NCI-H82 treated with DMSO at 0.1 percent for 48 hours (cell line): ENCODE results near the gene MAPK7.

ENCODE experiments used
- DNase-seq: peaks from one replicate; lab custom pipeline; 2025; ENCODE audit not compliant: unreplicated experiment; lab: John Stamatoyannopoulos, UW

The MAPK7 gene

DNA sequence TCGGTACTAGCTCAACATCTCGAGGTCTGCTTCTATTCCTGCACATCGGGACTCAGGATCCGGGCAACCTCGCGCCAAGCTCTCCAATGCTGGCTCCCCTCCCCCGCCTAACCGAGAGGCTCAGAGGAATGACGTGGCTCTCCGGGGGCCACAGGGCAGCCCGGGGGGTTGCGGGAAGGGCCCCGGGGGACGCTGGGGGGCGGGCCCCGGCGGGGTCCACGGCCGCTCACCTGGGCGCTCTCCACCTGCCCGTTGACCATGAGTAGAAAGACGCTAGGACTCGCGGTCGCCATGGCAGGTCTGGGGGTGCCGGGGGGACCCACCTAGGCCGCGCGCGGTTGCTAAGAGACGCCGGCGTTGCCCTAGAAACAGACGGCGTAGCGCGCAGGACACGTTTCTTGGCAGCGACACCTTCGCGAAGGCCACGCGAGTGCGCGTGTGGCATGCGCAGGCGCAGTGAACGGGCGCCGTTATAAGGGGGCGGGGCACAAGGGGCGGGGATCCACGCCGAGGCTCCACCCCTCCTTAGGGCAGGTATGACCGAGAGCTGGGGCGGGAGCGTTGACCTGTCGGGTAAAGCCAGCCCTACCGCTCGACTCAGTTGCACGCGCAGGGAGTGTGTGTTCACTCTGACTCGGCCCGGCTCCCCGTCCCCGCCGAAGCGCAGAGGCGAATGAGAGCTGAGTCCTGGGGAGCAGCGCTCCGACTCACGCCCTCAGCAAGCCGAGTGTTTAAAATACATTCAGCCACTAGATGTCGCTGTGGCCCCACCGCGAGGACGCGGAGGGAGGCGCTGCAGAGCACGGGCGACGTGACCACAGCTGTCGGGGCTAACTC lies 15.8 kb upstream of the MAPK7 start, which contains the start of gene B9D1:
B9D1 (minus strand) TSS at position 447 of the 837 bp plus-strand sequence; CDS start at position 293, 154 bp downstream.
- DNase-seq: peak; percentile 76

DNA sequence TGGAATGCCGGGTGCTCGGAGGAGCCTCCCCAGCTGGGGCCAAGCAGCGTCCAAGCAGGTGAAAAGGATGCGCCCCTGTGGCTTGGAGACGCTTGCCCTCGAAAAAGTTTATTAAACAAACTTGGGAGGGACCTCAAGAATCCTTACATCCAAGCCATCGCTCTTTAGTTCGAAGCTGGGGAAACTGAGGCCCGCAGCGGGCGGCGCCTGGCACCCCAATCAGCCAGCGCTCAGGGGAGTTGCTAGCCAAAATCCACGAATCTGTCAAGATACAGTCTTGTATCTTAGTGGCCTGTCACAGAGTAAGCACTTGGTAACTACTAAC lies 15.2 kb upstream of the MAPK7 start:
- no peak for DNase-seq

DNA sequence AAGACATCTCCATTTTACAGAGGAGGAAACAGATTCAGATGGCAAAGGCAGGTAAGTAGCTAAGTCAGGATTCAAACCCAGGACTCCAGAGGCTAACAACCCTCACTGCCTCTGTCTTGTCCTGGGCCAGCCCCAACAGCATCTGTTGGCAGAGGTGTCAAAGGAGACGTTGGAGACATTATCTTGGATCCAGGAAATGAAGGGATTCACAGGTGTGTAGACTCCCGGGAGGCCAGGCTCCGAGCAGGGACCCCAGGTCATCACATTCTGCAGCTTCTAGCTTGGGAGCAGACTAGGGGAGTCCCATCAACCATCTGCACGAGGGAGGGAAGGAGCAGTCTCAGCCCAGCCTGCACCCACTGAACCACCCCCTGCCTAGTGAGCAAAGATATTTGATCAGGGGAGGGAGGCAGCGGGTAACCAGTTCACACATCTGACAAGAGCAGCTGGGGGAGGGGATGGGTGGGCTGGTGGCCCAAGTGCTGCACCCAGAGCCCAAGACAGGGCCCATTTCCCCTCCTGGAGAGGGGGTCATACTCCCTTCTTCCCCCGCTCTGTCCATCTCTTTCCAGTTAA lies 14.8 kb upstream of the MAPK7 start:
- no peak for DNase-seq

DNA sequence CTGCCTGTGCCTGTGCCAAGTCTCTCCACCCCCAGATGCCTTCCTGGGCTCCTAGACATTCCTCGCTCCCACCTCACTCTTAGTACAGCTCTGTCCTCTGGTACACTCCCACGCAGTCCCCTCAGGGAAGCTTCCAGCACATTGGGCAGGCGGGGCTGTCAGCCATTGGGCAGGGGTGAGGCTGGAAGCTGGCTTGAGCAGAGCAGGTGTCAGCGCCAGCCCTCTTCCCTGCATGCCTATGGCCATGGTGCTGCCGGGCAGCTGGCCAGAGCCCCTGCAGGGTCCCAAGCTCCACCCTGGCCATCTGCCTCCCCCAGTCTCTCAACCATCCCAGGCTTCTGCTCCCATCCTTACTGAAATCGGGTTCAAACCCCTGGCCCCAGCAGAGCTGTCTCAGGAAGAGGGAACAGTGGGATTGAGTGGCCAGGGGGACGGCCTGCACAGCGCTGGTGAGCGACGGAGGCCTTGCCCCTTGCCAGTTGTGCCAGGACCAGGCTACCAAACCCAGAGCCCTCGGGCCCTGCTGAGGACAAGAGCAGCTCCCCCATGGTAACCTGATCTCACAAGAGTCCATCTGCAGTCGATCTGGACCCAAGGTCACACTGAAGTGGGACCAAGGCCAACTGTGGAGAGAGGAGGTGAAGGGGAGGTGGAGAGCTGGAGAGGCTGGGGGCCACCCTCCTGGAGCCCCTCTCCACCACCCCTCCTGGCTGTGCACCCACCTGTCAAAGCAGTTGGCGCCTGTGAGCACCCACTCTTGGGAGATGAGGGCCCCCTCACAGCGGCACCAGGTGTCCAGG lies 13.4 kb upstream of the MAPK7 start:
- no peak for DNase-seq

DNA sequence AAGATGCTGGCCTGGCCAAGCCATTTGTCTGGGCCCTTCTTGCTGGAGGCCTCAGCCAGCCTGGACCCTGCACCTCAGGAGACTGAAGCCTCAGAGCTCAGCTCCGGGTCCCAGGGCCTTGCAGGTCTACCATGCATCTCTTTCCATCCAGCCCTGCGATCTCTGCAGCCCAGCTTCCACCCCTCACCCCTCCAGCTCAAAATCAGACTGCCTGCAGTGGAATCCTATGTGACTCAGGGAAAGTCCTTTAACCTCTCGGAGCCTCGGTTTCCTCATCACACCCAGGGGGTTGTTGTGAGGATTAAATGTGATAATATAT lies 12.8 kb upstream of the MAPK7 start:
- DNase-seq: no peak

DNA sequence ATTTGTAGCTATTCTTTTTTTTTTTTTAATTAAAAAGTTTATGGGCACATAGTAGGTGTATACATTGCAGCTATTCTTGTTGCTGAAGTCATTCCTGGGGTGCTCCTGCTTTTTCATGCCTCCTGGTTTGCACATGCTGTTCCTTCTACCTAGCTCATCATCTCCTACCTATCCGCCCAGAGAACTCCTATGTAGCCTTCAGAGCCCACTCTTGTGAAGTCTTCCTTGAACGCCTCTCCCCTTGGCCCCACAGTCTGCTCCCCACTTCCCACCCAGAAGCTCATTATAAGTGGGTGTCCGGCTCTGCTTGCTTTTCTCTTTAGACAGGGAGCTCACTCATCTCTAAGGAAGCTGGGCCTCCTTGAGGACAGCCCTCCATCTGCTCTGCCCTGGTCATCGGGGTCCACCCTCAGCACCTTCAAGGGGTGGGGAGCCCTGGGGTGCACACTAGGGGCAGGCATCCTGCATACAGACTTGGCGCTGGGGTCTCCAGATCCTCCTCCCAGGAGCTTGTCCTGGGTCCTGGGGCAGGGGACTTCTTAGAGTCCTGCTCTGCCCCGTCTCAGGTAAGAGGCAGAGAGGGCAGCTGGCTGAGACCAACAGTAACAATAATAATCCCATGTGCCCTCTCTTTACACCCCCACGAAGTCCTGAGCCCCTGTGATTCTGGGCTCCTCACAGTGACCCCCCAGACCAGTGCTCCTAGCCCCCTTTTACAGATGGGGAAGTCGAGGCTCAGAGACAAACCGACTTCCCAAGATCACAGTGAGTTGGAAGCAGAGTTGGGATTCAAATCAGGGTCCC lies 12.3 kb upstream of the MAPK7 start:
- no peak for DNase-seq

DNA sequence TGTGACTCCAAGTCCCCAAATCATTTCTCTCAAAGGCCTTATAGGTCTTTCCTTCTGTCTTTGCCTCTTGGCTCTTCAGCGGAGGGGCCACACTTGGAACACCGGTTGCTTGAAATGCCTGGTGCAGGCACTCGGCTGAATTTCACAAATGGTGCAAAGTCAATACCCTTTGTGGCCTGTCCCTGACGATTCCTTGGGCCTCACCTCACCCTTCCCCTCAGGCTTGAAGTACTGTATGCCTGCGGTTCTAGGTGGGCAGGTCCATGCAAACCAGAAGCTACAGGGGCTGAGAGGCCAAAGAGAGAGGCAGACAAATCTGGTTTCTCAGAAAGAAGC lies 11.7 kb upstream of the MAPK7 start:
- no peak for DNase-seq

DNA sequence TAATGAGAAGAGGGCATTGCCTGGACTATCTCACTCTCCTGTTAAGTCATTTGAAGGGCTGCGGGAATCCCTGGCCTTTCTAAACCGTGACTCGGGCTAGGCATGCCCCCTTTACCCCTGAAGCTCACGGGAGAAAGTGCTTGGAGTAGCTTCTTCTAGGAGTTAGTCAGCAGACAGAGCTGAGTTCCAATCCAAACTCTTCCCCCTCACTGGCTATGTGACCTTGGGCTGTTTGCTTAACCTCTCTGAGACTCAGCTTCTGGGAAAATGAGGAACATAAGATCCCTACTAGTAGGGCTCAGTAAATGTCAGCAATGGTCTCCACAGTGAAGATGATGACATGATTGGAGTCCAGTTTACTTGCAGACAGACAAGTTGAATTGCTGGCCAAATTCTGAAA lies 10.1 kb upstream of the MAPK7 start:
- DNase-seq: no peak

DNA sequence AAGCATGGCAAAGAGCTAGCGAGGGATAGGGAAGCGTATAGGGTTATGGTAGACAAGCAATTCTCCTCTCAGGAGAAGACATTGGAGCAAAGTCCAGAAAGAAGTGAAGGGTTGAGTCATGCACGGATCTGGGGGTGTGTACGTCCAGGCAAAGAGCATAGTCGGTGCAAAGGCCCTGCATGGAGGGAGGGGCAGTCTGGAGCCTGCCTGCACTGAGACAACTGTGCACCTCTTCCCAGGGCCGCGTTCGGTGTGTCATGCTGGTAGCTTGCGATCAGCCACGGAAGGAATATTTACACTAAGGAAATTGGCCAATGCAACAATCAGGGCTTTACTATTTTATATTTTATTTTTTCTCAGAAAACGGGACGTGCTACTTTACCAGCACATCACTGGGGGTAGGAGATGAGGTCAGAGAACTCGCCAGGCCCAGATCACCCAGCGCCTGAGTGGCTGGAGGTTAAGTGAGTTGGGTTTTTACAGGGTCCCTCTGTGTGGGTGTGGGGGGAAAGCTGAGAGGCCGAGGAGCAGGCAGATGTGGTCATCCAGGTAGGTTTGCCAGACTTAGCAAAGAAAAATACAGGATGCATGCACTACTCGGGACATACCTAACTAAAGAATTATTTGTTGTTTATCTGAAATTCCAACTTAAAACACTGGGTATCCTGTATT lies 9.1 kb upstream of the MAPK7 start:
- no peak for DNase-seq

DNA sequence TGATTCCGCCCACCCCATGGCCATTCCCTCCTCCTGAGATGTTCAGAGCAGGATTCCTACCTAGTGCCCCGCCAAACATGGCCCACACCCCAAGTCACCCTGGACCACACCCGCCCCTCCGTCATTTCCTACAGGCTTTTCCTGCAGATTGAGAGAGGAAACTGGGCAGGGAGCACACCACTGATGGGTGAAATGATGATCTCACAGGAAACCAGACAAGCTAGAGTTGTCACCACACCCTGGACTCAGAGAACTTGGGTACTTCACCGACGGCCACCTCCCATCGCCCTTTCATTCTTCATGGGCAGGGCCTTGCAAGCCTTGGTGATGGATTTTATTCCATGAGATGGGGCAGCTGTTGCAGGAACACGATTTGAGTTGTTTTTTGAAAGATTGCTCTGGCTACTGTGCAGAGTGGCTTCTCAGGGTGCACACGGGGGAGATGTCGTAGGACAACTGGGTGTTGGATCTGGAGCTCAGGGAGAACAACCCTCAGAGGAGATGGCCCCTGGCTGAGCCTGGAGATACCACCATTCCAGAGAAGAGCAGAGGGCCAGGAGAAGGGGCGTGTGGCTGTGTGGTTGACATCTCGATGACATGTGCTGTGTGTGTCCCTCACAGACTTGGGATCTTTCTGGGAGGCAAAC lies 8.3 kb upstream of the MAPK7 start:
- no peak for DNase-seq

DNA sequence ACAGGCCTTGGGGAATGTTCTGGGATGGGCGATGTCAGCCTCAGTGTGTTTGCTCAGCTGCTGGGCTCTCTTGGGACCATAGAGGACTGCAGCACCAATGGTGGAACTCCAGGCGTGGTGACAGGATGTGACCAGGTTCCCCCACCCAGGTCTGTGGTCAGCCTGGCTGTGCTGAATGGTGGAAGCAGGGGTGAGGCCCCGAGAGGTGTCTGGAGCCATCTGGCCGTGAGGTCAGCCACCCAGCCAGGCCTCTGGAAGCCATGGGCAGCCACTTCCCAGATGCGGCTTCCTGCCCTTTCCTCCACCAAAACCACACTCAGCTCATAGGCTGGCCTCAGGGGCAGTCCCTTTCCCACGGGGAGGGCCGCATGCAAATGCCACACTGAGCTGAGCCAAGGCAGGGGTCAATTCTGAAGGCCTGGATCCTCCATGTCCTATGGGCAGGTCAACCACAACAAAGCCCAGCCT lies 7.8 kb upstream of the MAPK7 start:
- DNase-seq: no peak

DNA sequence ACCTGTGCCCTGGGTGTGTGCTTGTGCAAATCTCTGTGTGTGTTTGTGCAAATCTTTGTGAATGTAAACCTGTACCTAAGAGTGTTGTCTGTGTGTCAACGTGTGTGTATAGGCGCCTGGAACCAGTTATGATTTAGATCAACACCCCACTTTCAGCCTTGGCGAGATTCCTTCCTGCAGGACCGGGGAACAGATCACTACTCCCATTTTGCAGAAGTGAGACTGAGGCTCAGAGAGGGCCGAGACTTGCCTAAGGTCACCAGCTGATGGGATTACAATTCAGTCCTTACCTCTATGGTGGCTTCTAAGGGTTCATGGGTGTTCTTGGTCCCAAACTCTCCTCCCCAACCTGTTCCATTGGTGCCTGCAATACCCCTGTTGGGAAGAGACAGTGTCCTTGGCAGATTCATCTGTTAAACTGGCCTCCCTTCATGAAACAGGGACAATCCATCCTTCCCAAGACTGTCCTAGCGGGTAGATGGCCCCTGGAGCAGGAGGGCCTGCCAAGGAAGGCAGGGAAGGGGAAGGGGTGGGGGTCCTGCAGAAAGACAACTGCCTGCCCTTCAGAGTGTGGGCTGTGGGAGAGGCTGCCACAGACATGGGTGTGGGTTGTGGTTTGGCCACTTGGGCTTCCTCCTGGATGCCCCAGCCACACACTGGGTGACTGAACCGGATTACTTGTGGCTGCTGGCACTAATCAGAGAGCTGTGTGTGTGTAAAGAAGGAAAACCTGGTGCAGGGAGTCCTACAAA lies 6.9 kb upstream of the MAPK7 start:
- no peak for DNase-seq

DNA sequence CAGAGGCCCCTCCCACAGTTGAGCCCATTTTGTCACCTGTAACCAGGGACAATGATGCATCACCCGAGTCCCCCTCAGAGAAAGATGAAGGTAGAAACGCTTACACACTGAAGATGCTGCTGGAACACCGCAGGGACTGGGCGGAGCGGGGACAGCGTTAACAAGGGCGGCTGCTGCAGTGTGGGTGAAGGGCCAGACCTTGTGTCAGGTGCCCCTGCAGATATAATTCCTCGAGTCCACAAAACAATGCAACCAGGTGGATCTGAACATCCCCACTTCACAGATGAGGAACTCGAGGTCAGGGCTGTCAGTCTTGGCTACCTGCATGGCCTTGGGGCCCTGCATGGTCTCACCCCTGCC lies 6.3 kb upstream of the MAPK7 start:
- no peak for DNase-seq

DNA sequence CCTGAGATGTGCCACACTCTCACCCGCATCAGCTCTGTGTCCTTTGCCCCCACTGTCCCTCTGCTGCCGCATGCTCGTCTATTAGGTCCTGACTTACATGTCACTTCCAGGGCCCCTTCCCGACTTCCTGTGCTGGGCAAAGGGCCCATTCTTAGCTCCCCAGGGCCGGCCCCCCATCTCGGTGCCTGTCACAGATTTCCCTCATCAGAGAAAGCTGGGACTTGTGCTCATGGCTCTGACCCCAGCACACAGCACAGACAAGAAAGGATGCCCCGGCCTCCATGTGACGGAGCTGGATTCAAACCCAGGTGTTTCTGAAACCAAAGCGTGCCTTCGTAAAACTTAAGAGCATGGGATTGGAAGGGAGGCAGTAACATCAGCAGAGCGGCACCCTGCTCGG lies 5.9 kb upstream of the MAPK7 start:
- no peak for DNase-seq

DNA sequence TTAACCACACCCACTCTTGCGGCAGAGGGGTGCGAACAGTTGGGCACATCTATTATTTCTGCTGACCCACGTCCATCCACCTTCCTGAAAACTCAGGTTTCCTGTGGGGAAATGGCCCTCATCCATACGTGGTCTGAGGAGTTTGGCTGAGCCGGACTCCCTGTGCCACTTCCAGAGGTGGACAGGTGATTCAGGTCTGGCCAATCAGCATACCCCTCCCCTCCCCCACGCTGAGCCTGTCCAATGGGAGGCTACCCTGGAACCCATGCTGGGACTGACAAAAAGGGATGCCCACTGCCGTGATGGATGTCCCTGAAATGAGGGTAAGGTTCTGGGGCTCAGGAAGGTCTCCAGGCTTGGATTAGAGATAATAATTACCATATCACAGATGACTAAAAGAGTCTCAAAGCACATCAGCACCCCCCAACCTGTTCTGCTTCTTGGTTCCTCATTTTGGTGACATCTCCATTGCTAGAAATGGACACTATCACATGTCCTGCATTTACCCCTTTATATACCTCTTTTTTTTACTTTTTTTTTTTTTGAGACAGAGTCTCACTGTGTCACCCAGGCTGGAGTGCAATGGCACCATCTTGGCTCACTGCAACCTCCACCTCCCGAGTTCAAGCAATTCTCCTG lies 5.3 kb upstream of the MAPK7 start:
- no peak for DNase-seq

DNA sequence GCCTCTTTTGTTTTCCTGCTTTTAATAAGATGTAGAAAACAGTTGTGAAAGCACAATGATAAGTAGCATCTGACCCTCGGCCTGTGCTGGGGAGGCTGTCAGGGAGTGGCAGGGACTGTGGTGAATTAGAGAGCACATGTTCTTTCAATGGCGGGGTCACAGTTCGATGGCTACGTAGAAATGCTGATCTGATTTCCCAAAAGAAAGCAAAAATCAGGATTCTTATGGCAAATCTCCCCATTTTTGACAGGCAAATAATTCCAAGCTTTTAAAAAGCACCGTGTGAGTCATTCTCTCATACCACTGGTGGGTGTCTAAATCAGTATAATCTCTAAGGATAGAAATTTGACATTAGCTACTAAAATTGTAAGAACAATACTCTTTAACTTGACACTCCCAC lies 4.2 kb upstream of the MAPK7 start:
- DNase-seq: no peak

DNA sequence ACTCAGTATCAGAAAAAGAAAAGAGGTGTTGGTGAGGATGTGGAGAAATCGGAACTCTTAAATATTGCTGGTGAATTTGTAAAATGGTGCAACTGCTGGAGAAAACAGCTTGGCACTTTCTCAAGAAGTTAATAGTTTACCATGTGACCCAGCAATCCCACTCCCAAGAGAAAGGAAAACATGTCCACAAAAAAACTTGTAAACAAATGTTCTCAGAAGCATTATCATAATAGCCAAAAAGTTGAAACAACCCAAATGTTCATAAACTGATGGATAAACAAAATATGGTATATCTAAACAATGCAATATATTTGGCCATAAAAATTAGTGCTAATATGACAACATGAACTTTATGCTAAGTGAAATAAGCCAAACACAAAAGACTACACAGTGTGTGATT lies 2.6 kb upstream of the MAPK7 start:
- no peak for DNase-seq

DNA sequence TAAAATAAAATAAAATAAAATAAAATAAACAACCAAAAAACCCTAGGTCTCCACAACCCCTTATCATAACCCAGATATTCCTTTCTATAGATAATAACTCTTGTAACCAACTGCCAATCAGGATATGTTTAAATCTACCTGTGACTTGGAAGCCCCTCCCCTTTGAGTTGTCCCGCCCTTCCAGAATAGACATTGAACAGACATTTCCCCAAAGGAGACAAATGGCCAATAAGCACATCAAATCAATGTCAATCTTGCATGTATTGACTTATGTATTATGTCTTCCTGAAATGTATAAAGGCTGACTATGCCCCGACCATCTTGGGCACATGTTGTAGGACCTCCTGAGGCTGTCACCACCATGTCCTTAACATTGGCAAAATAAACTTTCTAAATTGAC lies 1.5 kb upstream of the MAPK7 start:
- DNase-seq: no peak
